Stimulated activated CD4-positive, alpha-beta T cell treated with anti-CD3 and anti-CD28 coated beads, Interleukin-15, amount 100 ng/mL, for 1 hour (primary cell): ENCODE measurements around the gene RNF186.
"Not testable (repeated sequence)": the region's sequence is repeated elsewhere in the genome, so short reads cannot be mapped to it uniquely, and the experiment has no call there.

ENCODE experiments used
- DNase-seq, 2 donors: peaks; one replicate each; pipeline ENCODE4 v3.0.0-alpha.2; 2020; ENCODE audit warnings: low read depth in 1 of 2, low spot score in 1 of 2

Gene RNF186

GRCh38 chr1:19814681-19815503 is at the start of gene RNF186:
RNF186 (minus strand) TSS chr1:19815283; CDS start chr1:19815101, 182 bp downstream.
- DNase-seq: no peak

GRCh38 chr1:19864570-19865160 is 49.6 kb upstream of the RNF186 start:
- DNase-seq: no peak

GRCh38 chr1:19862944-19863343 is 47.9 kb upstream of the RNF186 start:
- DNase-seq: no peak

GRCh38 chr1:19861842-19862530 is 46.9 kb upstream of the RNF186 start:
- DNase-seq: no peak

- no peak for DNase-seq
Observed at GRCh38 chr1:19861034-19861433, 46.0 kb upstream of the RNF186 start.

DNA sequence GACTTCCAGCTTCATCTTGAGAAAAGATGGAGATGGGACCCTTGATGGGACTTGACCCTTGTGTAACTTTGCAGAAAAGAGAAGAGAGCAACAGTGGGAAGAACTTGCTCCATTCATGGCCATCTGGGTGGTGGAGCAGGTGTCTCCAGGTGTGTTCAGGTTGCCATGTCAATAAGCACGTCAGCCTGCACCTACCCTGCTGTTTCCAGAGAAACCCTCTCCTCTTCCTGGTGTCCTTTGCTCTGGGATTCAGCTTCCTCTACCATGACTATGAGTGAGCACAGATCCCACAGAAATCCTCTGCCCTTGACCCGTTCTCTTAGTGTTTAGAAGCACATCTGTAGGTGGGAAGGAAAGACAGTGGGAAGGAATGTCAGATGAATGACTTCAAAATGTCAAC is 45.3 kb upstream of the RNF186 start:
- DNase-seq: no peak

DNA sequence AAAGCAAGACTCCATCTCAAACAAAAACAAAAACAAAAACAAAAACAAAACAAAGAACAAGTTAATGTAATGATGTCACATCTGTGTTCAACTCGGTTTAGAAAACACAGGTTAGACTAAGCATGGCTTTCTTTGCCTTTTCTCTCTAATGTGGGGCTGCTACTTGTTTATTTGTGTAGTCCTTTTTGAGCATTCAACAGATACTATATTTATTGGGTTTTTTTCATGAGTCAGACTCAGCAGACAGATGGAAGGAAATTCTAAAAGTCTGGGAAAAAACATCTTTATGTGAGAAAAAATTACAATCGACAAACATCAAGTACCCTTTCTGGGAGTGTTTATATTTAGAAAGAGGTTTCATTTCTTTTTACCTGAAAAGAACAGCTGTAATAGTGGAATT is 44.8 kb upstream of the RNF186 start:
- DNase-seq: no peak

- no peak for DNase-seq
Observed at GRCh38 chr1:19858893-19859292, 43.8 kb upstream of the RNF186 start.

- no peak for DNase-seq
Observed at GRCh38 chr1:19854866-19855265, 39.8 kb upstream of the RNF186 start.

DNA sequence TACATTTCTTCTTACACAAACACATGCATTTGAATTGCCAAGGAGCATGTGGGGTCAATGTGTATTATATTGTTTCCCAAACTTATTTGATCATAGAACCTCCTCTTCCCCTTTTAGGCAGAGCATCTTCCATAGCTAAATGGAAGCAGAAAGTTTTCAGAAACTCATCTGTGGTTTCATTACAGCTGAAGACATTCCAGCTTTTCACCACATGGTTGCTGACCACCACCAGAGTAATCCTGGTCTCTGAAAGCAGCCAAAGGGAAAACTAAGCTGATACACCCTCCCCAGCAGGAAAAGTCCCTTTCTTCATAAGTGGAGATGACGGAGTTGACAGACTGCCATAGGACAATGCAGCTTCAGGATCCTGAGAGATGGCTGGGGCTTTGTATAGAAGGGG is 37.0 kb upstream of the RNF186 start:
- DNase-seq: no peak

DNA sequence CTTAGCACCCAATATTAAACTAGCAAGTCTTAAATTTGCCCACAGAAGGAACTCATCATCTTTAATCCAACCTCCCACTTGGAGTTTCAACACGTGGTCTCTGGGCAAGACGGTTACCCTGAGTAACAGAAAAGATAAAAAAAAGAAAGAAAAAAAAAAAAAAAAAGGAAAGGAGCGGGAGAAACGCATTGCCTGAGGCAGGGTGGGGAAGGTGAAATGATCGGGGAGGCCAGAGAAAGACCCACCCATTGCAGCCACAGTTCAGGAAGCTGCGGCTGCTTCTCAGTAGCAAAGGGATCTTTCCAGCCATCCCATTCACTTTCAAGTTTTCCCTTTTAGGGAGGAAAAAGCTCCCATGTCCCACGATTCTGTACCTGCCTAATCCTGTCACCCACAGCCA is 35.1 kb upstream of the RNF186 start:
- no peak for DNase-seq

GRCh38 chr1:19849307-19849706 is 34.2 kb upstream of the RNF186 start:
- not testable (repeated sequence) for DNase-seq

GRCh38 chr1:19847334-19847733 is 32.3 kb upstream of the RNF186 start:
- DNase-seq: not testable (repeated sequence)

GRCh38 chr1:19846338-19846737 is 31.3 kb upstream of the RNF186 start:
- DNase-seq: no peak

GRCh38 chr1:19845555-19845954 is 30.5 kb upstream of the RNF186 start:
- no peak for DNase-seq

DNA sequence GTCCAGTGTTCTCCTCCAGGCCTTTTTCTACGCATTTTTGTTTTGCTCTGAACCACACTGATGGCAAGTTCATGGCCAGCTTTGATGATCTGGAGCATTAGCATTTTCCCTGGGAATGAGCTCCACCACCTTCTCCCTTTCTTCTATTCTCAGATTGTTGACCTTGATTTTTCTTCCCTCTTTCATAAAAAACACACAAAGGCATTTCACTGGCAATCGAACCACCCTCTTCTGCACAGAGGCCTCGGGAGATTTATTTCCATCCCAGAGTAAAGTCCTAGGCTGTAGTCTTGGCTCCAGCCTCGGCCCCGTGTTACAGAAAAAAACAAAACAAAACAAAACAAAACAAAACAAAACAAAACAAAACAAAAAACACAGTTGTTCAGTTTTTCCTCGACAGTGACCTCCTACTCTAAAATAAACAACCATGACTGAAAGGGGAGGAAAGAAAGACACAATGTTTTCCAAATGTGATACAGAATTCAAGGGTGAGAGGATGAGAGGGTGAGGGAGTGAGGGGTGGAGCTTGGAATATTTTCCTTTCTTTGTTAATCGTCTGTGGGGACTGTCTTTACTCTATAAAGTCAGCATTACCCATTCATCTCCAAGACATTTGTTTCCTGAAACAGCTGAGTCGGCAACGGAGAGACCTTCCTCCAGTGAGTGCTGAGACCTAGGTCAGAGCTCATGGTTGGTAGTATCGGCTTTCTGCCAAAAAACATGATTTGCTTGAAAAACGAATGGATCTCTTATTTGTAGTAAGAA is 29.8 kb upstream of the RNF186 start:
- no peak for DNase-seq

DNA sequence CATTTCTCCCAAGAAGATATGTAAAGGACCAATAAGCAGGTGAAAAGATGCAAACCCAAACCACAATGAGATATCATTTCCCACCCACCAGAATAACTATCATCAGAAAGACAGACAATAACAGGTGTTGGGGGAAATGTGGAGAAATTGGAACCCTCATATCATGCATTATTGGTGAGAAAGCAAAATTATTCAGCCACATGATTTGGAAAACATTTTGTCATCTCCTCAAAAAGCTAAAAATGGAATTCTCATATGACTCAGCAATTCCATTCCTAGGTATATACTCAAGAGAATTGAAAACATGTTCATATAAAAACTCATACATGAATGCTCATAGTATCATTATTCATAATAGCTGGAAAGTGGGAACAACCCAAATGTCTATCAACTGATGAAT is 25.1 kb upstream of the RNF186 start:
- no peak for DNase-seq

DNA sequence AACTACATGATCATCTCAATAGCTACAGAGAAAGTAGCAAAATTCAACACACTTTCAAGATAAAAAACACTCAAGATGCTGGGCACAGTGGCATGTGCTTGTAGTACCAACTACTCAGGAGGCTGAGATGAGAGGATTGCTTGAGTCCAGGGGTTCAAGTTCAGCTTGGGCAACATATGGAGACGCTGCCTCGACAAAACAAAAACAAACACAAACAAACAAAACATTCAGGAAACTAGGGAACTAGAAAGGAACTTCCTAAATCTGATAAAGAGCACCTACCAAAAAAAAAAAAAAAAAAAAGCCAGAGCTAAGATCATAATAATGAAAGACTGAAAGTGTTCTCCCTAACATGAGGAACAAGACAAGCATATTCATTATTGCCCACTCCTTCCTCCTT is 22.8 kb upstream of the RNF186 start:
- DNase-seq: no peak

DNA sequence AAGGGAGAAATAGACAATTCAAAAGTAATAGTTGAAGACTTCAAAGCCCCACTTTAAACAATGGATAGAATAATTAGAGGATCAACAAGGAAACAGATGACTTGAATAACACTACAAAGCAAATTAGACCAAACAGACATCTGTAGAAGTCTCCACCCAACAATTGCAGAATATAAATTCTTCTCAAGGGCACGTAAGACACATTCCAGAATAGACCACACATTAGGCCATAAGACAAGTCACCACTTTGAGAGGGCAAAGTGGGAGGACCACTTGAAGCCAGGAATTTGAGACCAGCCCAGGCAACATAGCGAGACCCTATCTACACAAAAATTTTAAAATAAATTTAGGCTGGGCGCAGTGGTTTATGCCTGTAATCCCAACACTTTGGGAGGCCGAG is 20.5 kb upstream of the RNF186 start:
- DNase-seq: no peak

- DNase-seq: no peak
Observed at GRCh38 chr1:19831441-19831840, 16.4 kb upstream of the RNF186 start.

GRCh38 chr1:19828546-19828945 is 13.5 kb upstream of the RNF186 start:
- DNase-seq: no peak

DNA sequence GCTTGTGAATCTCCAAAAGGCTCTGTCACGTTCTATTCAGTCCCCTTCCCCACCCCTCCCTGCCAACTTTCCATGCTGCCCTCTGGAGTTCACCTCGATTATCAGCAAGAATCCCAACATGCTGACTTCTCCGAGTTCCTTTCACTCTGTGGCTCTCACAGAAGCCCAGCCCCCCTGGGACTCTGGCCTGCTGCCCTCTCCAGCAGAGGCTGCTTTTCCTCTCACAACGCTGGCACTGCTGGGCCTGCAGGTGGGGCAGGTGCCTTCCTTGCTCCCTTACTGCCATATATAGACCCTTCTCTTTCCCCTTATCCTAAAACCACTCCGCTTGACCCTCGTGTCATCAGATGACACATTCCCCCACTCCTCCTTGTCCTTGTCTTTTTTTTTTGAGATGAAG is 10.2 kb upstream of the RNF186 start:
- no peak for DNase-seq
